EH (cell line): ENCODE data around the gene IFIT3.
A peak's percentile ranks its signal among the peaks of the same experiment; 100 is the strongest.
"Not testable (repeated sequence)": the region's sequence is repeated elsewhere in the genome, so short reads cannot be mapped to it uniquely, and the experiment has no call there.

Experiments used
- DNase-seq: peaks from one replicate; pipeline ENCODE4 v3.0.0-alpha.2; 2015; ENCODE audit warnings: low read depth

The IFIT3 gene, protein sequence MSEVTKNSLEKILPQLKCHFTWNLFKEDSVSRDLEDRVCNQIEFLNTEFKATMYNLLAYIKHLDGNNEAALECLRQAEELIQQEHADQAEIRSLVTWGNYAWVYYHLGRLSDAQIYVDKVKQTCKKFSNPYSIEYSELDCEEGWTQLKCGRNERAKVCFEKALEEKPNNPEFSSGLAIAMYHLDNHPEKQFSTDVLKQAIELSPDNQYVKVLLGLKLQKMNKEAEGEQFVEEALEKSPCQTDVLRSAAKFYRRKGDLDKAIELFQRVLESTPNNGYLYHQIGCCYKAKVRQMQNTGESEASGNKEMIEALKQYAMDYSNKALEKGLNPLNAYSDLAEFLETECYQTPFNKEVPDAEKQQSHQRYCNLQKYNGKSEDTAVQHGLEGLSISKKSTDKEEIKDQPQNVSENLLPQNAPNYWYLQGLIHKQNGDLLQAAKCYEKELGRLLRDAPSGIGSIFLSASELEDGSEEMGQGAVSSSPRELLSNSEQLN

DNA sequence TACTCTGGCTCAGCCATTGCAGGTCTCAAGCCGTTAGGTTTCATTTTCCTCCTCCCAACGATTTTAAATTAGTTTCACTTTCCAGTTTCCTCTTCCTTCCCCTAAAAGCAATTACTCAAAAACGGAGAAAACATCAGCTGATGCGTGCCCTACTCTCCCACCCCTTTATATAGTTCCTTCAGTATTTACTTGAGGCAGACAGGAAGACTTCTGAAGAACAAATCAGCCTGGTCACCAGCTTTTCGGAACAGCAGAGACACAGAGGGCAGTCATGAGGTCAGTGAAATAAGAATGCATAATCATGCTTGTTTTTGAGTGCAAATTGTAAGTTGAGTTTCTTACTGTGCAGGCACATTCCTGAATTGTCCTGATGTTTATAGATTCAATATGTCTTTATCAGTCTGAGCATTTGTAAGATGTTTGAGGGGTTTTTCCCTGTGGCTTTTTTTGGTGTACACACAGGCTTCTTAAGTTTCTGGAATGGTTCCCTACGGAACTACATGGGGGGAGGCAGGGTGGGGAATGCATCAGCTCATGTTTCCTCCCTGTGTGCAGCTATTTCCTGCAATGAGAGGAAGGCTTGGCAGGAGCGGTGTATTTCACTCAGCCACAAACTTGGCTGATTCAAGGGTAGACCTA, at the start of gene IFIT3:
IFIT3 (plus strand) TSS at position 195 of the 639 bp plus-strand sequence; CDS start at position 272, 77 bp downstream.
- peak; percentile 96 for DNase-seq

DNA sequence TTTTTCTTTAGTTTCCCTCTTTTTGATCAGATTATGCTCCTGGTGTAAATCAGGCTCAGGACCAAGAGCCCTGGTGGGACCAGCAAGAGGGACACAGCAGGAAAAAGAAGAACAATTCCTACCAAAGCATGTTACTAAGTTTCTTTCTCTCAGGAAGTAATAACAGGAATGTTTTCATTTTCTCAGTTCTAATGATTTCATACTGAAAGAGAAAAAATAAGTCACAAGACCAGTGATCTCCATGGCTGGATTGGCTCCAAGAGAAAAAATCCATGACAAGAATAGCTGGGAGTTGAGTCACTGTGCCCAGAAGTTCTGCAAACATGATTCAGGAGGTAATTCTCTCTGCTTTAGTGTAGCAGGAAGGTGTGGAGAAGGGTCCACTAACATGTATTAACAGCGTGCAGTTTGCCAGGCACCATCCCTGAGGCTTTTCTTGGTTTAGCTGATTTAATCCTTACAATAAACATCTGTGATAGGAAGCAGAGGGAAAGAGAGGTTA, 49.7 kb upstream of the IFIT3 start:
- DNase-seq = peak; percentile 98

DNA sequence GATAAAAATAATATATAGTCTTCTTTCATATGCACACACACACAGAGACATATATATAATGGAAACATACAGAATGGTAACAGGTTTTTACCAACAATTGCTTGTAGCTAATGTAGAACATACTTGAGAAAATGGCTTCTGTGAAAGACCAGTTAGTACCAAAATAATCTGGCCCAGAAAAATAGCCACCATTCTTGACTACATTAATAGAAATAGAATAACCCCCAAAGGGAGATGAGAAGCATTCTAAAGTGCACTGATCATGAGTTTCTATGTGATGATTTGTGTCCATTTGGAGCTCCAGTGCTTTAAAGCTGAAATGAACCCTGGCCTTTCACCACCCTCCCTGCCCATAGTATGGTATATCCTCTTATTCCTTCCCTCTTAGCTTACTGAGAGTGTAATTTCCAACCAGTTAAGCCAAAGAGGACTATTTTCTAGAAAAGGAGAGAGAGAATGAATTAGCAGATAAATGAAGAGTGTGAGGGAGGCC, 48.9 kb upstream of the IFIT3 start:
- DNase-seq = no peak

DNA sequence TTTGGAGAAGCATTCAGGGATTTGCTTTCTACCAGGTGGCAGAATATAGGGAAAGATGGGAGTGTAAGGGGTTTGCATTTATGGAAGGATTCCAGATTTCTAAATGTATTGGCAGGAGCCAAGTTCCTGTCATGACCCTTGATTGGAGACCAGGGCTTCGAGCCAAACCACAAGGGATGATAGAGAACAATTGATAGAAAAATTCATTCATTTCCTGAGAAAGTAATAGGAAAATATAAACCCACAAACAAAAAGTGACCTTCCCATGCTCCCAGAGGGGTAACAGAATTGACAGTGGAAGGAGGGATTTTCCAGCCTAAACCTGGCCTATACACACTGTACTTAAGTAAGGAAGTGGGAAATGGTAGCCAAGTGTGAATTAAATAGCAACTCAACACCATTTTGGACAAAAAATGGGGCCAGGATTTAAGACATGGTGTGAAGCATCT, 48.4 kb upstream of the IFIT3 start:
- peak; percentile 54 for DNase-seq

DNA sequence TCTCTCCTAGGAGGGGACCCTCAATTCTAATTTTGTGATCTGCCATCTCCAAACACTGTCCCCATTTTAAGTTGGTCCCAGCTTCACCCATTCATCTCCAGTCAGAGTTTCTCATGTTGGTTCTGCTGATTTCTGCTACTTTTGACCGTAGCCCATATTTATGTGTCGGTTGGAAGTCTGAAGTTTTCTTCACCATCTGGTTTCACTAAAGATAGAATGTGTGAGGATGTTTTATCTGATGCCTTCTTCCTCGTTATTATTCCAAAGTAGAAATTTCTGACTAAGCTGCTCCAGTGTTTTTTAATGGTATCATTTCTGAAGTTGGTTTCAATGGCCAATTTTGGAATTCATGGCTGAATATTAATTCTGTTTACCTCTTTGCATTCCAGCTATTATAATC, 47.3 kb upstream of the IFIT3 start:
- peak; percentile 80 for DNase-seq

DNA sequence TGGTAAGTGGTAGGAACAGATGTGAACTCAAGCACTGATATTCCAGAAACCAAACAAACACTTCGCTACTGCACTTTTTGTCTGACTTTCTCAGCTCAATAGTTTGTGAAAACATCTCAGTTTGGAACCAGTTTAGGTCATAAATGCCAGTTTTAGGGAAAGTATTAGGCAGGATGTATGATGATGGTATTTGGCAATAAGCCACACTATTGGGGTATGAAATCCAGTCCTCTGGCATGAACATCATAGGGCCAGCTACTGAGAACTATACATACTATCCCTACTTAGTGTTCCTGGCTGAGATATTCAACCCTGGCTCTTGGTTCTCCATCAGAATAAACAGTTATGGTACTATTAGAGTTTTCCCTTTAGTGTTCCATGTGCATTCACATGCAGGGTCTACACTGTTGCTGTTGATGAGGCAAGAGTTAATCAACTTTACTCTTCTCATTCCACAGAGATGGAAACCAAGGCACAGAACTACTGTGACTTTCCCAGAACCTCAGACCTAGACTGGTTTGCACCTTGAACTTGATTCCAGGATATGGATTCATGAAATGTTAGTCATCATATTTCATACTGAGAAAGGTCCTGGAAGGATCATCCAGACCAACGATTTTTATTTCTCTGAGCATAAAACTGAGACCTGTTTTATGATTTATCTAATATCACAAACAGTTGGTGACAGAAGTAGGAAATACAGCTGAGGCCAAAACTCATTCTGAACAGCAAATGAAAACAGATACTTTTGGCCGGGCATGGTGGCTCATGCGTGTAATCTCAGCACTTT, 46.0 kb upstream of the IFIT3 start:
- DNase-seq = peak; percentile 65

DNA sequence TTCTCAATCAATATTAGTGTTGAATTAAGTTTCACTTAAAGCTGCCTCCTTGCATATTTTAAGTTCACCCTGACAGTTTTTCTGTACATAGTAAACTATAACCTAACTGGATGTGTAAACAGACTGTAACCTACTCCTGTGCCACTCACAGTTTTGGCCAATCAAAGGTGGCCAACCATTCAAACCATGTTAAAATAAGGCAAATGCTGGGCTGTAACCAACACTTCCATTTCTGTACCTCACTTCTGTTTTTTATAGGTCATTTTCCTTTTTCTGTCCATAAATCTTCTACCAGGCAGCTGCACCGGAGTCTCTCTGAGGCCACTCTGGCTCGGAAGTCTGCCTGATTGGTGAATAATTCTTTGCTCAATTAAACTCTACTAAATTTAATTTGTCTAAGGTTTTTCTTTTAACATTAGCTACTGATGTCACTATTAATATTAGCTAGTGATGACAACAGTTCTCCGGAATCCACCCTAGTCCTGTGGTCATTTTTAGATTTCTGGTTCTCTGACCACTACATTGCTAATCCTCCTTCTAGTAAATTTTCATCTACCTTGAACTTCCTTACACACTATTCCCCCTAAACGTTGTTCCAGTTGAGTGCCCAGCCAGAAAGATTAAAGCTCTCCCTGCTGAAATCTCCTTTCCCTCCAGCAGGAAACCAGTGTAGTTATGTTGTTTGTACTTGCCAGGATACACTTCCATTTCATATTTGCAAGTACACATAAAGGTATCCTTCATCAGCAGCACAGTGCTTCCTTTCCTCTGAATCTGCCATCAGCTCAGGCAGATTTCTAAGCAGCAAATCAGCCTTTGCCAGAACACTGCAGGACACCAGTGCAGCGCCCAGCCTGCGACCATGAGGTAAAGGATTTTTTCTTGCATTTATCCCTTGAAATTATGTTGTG, 44.5 kb upstream of the IFIT3 start:
- peak; percentile 84 for DNase-seq

DNA sequence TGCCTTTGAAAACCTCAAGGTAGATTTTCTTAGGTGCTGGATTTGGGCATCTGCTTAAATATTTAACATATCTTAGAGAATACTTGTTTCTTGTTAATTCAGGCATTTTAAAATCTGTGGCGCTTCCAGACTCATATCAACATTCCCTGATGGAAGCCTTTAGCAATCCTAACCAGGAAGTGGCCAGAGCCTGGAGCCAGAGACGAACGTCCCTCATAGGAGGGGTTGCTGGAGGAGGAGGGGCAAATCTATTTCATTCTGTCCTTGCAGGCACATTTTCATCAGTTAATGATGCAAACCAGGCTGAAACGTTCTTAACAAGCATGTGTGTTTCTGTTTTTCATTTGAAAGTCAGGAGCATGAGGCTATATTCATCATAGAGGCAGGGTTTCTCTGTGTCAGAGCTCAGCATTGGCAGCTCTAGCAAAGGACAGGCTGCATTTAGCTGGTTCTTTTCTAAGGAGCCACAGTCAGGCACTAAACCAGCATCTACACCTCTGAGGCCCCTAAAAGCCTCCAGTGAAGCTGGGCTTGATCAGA, 43.8 kb upstream of the IFIT3 start:
- peak; percentile 96 for DNase-seq

DNA sequence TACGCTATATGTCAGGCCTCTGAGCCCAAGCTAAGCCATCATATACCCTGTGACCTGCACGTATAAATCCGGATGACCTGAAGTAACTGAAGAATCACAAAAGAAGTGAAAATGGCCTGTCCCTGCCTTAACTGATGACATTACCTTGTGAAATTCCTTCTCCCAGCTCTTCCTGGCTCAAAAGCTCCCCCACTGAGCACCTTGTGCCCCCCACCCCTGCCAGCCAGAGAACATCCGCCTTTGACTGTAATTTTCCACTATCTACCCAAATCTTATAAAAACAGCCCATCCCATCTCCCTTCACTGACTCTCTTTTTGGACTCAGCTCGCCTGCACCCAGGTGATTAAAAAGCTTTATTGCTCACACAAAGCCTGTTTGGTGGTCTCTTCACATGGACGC, 43.1 kb upstream of the IFIT3 start:
- DNase-seq = not testable (repeated sequence)

DNA sequence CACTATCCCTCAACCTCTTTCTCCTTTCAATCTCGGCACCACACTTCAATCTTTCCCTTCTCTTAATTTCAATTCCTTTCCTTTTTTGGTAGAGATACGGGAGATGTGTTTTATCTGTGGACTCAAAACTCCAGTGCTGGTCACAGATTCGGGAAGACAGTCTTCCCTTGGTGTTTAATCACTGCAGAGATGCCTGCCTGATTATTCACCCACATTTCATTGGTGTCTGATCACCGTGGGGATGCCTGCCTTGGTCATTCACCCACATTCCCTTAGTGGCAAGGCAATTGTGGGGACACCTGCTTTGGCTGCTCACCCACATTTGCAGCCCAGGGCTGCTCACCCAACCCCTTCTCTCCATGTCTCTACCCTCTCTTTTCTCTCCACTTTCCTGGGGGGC, 42.5 kb upstream of the IFIT3 start:
- peak; percentile 89 for DNase-seq

DNA sequence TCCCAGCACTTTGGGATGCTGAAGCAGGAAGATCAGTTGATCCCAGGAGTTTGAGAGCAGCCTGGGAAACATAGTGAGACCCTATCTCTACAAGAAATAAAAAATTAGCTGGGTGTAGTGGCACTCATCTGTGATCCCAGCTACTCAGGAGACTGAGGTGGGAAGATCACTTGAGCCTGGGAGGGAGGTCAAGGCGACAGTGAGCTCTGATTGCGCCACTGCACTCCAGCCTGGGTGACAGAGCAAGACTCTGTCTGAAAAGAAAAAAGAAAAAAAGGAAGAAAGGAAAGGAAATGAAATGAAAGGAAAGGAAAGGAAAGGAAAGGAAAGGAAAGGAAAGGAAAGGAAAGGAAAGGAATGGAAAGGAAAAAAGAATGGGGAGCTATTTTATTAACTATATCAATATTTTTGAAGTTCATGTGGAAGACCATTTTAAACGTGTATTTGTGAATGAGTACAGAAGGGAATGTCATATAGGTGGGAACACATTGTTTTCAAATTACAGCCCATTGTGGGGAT, 33.0 kb upstream of the IFIT3 start:
- DNase-seq = no peak

DNA sequence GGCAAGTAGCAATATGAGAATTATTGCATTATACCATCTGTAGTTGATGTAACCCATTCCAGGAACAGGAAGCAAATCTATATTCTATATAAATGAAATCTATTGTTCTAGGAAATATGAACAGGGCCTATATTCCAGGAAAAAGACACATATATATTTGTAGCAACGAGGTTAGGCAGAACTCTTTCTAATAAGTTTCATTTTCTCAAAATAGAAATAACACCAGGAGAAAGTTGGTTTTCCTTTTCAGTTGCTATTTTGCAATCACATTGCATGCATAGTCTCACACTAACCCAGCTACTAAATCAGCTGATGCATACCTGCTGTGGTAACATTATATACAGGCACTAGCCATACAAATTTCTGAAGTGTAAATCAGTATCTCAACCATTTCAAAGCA, 32.2 kb upstream of the IFIT3 start:
- peak; percentile 82 for DNase-seq

DNA sequence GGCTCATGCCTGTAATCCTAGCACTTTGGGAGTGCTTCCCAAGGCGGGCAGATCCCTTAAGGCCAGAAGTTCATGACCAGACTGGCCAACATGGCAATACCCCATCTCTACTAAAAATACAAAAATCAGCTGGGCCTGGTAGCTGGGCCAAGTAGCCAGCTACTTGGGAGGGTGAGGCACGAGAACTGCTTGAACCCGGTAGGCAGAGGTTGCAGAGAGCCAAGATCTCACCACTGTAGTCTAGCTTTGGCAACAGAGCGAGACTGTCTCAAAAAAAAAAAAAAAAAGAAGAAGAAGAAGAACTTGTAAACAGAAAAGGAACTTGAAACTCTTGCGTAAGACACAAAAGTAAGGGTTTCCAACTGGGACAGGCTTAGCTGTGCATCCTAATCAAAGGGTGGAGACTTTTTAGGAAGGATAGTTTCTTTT, 31.6 kb upstream of the IFIT3 start:
- peak; percentile 64 for DNase-seq

DNA sequence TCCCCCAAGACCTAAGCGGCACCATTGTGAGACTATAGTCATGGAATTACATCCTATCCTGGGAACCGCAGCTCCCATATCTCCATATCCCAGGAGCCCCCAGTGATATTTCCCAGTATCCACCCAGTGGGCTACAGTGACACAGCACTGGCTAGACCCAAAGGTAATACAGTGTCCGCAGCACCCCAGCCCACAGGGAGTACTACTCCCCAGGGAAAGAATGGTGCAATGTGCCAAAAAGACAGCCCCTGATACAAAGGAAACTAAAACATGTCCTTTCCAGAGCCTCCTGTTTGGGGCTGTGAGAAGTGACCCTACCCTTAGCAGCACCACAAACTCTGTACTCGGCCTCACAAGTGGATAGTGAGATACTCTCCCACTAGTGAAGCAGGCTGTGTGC, 30.4 kb upstream of the IFIT3 start:
- DNase-seq = no peak

DNA sequence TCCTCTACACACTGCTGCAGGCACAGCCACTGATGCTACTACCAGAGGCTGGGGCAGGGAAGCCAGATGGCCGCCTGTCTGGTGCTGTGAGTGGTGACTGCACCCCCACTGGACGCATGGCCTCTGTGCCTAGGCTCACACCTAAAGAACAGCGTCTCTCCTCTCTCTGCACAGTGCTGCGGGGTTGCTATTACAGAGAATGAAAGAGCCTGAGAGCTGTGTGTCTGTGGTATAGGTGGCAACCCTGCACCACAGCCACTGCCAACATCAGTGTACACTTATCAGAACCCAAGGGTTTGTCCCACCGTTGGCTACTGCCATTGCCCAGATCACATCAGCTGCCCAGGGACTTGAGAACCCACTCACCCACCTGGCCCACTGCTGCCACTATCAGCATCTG, 30.0 kb upstream of the IFIT3 start:
- DNase-seq = no peak

DNA sequence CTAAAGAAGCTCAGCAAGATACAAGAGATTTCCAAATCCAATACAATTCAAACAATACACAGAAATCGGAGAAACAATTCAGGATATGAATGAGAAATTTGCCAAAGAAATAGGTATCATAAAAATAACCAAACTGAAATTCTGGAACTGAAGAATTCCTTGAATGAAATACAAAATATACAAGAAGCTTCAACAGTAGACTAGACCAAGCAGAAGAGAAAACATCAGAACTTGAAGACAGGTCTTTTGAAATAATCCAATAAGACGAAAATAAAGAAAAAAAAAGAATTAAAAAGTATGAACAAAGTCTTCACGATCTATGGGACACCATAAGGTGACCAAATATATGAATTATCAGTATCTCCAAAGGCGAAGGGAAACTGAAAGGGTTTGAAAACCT, 28.8 kb upstream of the IFIT3 start:
- no peak for DNase-seq

DNA sequence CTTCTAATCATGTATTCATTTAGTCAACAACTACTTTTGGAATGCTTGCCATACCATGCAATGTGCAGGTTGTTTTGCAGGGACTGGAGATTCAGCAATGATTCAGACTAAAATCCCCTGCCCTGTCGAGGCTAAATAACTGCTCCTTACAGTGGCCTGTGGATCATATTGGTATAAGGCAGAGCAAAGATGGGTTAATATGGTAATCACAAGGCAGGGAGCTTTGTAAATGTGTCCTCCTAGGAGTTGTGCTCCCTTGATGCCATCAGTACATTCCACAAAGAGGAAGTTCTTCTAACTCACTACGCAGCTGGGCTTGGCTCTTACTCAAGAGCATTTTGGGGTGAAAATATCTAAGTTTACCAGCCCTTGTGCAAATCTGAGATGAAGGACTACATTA, 26.6 kb upstream of the IFIT3 start:
- DNase-seq = peak; percentile 56

DNA sequence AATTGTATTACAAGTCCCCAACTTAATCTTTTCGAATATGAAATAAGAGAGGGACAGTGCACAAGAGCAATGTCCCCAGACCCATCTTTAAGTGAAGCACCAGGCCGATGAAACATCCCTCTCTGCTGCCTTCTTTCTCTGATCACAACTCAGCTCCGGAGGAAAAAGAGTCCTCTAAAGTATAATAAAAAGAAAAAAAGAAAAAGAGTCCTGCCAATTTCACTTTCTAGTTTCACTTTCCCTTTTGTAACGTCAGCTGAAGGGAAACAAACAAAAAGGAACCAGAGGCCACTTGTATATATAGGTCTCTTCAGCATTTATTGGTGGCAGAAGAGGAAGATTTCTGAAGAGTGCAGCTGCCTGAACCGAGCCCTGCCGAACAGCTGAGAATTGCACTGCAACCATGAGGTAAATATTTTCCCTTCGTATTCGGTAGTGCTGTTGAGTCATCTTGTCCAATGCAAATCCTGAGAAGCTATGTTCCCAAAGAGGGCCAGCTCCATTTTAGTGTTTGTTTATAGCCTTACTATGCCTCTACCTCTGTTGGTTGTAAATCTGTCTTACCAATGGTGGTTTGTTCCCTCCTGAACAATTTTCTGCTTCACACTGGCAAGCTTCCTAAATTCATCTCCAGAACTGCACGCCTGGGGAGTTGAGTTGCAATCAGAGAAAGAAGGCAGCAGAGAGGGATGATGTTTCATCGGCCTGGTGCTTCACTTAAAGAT, 25.9 kb upstream of the IFIT3 start, which contains the start of gene IFIT2:
IFIT2 (plus strand) TSS at position 326 of the 725 bp plus-strand sequence; CDS start at position 404, 78 bp downstream.
- DNase-seq = peak; percentile 79

DNA sequence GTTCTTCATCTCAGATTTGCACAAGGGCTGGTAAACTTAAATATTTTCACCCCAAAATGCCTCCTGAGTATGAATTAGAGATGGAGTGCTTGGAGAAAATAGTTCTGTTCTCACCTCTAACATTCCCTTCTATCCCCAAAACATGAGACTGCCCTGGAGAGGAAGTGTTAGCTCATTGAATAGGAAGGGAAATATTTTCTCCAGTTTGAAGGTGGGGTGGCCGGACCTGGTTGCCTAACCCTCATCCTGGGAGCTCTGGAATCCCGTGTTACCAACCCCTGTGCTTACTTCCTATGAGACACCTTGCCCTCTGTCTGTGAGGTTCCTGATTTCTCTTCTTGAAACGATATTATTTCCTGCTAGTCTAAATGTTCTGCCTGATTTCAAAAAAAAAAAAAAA, 25.2 kb upstream of the IFIT3 start:
- no peak for DNase-seq

DNA sequence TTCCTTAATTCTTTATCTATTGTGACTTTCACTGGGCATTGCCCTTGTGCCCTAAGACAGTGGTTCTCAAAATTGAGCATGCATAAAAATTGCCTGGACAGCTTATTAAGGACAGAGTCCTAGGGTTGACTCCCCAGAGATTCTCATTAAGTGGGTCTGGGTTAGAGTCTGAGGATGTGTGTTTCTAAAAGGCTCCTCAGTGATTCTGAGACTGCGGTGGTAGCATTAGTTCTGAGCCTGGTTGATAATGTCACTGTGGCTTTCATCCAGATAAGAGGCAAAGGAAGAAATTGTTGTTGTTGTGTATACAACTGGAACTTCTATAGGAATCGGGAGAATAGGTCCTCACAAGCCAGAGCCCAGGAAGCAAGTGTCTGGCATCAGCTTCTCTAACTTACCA, 24.6 kb upstream of the IFIT3 start:
- no peak for DNase-seq
